Stimulated activated CD4-positive, alpha-beta T cell treated with anti-CD3 and anti-CD28 coated beads, Interleukin-15, amount 100 ng/mL, for 1 hour (primary cell): ENCODE results near the gene BCL2.

Experiments used
- DNase-seq, 2 donors: peaks; one replicate each; pipeline ENCODE4 v3.0.0-alpha.2; 2020; ENCODE audit warnings: low read depth in 1 of 2, low spot score in 1 of 2

The BCL2 gene

GRCh38 chr18:63161032-63161760, 158.4 kb downstream of the BCL2 start:
- no peak for DNase-seq

- no peak for DNase-seq
These were observed 159.2 kb downstream of the BCL2 start for GRCh38 chr18:63160172-63160995.

GRCh38 chr18:63159590-63159989, 160.0 kb downstream of the BCL2 start:
- peak in 1 of 2 donors; percentile 16 for DNase-seq

GRCh38 chr18:63158676-63159291, 160.8 kb downstream of the BCL2 start:
- peak in 1 of 2 donors; percentile 42 for DNase-seq

- no peak for DNase-seq
These were observed 161.4 kb downstream of the BCL2 start for GRCh38 chr18:63158012-63158631.

GRCh38 chr18:63157293-63158011, 162.1 kb downstream of the BCL2 start:
- DNase-seq = no peak

- DNase-seq = no peak
These were observed 163.4 kb downstream of the BCL2 start for GRCh38 chr18:63155910-63156773.

GRCh38 chr18:63155169-63155852, 164.3 kb downstream of the BCL2 start:
- DNase-seq = peak; percentile 53 to 61

- no peak for DNase-seq
These were observed 165.0 kb downstream of the BCL2 start for GRCh38 chr18:63154350-63155152.

- DNase-seq = no peak
These were observed 166.8 kb downstream of the BCL2 start for GRCh38 chr18:63152791-63153190.

GRCh38 chr18:63152096-63152495, 167.5 kb downstream of the BCL2 start:
- no peak for DNase-seq

- DNase-seq = no peak
These were observed 168.0 kb downstream of the BCL2 start for GRCh38 chr18:63151539-63151938.

- DNase-seq = no peak
These were observed 168.6 kb downstream of the BCL2 start for GRCh38 chr18:63150942-63151421.

GRCh38 chr18:63150326-63150725, 169.2 kb downstream of the BCL2 start:
- no peak for DNase-seq

GRCh38 chr18:63149302-63149587, 170.3 kb downstream of the BCL2 start:
- no peak for DNase-seq

GRCh38 chr18:63148449-63149301, 170.9 kb downstream of the BCL2 start:
- no peak for DNase-seq

GRCh38 chr18:63147973-63148372, 171.6 kb downstream of the BCL2 start:
- DNase-seq = no peak
